Measurements from ENCODE around the gene PCCB.
"Not testable (repeated sequence)": the region's sequence is repeated elsewhere in the genome, so short reads cannot be mapped to it uniquely, and the experiment has no call there.

The PCCB gene

DNA sequence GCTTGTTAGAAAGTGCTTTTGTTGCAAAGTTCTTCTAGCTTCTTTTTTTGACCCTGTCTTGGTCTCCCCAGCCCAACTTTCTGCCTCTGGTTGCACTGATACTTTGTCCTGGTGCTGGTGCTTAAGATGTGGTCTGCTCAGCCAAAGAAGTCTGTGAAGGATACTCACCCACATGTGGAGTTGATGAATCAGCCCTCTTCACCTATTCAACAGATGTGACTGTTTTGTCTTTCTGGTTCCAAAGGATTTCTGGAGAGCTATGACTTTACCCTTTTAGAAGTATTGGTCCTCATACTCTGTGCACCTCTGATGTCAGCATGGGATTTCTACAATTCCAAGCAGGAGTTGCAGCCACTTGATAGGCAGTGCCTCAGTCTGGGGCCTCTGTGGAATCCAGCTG lies 84.1 kb downstream of the PCCB start:
- DNase-seq (ENCODE audit: low spot score) = no peak

DNA sequence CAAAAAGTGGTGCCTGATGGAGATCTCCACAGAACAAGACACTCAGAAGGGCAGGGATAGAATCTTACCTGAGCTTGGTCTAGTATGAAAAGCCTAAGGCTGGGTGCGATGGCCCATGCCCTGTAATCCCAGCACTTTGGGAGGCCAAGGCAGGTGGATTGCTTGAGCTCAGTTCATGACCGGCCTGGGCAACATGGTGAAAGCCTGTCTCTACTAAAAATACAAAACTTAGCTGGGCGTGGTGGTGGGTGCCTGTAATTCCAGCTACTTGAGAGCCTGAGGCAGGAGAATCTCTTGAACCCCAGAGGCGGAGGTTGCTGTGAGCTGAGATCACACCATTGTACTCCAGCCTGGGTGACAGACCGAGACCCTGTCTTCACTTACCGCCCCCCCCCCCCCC lies 84.6 kb downstream of the PCCB start:
- DNase-seq (ENCODE audit: low spot score) = not testable (repeated sequence)

More for the DNA sequence above, 84.1 kb downstream of the PCCB start:
- TF ChIP-seq, protein P1, sequence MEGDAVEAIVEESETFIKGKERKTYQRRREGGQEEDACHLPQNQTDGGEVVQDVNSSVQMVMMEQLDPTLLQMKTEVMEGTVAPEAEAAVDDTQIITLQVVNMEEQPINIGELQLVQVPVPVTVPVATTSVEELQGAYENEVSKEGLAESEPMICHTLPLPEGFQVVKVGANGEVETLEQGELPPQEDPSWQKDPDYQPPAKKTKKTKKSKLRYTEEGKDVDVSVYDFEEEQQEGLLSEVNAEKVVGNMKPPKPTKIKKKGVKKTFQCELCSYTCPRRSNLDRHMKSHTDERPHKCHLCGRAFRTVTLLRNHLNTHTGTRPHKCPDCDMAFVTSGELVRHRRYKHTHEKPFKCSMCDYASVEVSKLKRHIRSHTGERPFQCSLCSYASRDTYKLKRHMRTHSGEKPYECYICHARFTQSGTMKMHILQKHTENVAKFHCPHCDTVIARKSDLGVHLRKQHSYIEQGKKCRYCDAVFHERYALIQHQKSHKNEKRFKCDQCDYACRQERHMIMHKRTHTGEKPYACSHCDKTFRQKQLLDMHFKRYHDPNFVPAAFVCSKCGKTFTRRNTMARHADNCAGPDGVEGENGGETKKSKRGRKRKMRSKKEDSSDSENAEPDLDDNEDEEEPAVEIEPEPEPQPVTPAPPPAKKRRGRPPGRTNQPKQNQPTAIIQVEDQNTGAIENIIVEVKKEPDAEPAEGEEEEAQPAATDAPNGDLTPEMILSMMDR (IDR thresholded peaks at IDR 0.05; ENCODE audit: extremely low read depth, missing control alignments) = no peak

DNA sequence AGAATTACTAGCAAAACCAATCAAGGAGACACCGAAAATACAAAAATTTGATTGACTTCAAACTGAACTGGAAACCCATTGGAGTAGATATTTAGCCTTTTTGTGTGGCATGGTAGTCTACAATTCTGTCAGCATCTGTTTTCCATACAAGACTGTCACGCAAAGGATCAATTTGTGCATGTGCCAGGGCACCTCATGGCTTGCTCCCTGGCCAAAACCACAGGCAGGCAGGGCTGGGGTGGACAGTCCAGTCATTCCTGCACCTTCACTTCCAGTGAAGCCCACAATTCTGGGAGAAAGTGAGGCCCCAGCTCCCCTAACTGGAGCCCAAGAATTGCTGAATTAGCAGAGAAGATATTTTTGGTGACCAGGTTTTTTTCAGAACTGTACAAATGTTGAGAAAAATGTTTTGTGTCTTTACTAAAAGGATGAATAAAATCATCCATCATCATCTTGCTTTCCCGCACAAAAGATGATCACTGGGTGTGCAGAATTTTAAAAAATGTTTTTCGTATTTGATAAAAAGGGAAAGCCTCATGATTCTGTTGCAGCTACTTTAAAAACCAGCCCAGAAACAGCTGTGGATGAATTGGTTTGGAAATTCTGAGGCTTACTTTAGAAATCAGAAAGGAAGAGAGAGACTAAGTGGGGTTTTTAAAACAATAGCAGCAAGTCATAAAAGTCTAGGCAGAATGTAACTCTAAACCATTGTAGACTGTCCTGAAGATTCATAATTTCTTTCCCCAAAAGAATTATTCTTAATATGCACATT lies 86.4 kb downstream of the PCCB start:
- DNase-seq (ENCODE audit: low spot score) = no peak

DNA sequence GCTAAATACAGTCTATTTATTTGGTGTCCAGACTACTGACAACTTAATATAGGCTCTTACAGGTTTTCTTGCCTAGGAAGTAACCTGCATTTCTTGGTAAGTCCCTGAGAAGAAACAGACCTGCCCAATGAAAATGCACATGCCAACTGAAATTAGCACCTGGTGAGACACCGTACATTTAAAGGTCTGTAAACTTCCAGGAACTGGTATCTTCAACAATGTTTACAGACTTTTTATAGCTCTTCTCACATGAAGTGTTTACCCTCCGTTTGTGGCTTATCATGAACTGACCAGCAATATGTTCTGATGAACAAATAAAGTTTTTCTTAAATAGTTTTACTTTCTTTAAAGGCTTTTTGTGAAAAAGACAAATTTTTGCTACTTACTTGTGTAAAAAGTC lies 93.3 kb downstream of the PCCB start:
- DNase-seq (ENCODE audit: low spot score) = no peak
- TF ChIP-seq, protein P1 (IDR thresholded peaks at IDR 0.05; ENCODE audit: extremely low read depth, missing control alignments) = no peak

More for the DNA sequence above, 86.4 kb downstream of the PCCB start:
- TF ChIP-seq, protein P1 (IDR thresholded peaks at IDR 0.05; ENCODE audit: extremely low read depth, missing control alignments) = no peak

DNA sequence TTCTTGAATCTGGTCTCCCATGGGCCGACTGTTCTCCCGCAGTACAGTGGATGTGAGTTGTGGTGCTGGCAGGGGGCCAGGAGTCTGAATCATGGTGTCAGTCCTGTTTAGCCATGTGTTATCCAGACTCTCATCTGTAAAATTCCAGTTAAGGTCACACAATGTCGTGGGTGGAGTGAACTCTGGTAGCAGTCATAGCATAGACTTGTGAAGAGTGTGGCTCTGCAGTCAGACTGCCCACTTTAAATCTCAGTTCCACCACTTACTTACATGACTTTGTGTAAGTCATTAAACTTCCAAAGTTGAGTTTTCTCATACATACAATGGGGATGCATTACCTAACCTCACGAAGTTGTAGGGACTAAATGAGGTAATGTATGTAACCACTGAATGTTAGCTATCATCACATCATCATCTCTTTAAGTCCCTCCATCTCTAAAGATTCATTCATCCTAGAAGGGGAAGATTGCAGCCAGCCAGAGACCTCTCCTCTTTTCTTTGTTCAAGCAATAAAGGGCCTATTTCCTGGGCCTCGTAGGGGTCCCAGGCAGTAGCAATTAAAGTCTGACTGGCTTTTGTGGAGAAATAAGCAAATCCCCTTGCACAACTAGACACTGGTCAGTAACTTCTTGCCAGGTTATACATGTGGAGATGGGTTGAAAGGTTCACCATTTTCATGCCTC lies 93.9 kb downstream of the PCCB start:
- TF ChIP-seq, protein P1 (IDR thresholded peaks at IDR 0.05; ENCODE audit: extremely low read depth, missing control alignments) = no peak
- DNase-seq (ENCODE audit: low spot score) = no peak

DNA sequence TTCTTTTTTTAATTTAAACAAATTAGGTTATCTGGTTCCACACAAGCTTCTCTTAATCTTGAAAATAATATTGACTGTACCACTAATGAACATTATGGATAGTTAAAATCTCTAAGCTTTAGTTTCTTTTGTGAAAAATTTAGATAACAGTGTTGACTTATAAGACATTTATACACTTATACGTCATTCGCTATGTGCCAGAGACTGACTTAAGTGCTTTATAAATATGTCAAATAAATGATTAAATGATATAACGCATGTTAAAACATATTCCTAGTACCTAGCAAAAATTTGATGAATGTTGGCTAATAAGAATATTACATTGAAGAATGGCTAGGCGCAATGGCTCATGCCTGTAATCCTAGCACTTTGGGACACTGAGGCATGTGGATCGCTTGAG lies 96.3 kb downstream of the PCCB start:
- TF ChIP-seq, protein P1 (IDR thresholded peaks at IDR 0.05; ENCODE audit: extremely low read depth, missing control alignments) = no peak
- DNase-seq (ENCODE audit: low spot score) = no peak

DNA sequence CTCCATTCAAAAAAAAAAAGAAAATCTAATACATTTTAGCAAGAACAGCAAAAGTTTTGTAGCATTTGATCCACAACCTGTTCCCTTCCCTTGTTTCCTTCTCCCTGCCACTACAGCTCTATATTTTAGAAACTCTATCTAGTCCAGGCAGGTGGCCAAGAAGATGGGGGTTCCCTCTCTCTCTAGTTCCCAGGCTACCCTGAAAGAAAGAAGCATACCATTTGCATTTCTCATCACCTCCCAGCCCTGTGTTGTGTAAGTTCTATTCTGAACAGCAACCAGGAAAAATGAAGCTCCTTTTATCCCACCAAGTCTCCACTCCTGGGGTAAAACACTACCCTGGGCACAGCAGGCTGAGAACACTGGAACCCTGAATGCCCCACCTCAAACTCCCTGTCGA lies 100.0 kb downstream of the PCCB start:
- TF ChIP-seq, protein P1 (IDR thresholded peaks at IDR 0.05; ENCODE audit: extremely low read depth, missing control alignments) = no peak
- DNase-seq (ENCODE audit: low spot score) = no peak

Measured in GM20000 (cell line).